HepG2 (cell line): ENCODE results near the gene RAB40C. TPM values are rescaled to one million over a fixed set of nuclear protein-coding genes. Genes with fewer than 3 reads are reported as not detected.

Source experiments
- CREB3 ChIP-seq: sonication (generic); formaldehyde crosslinking; IDR thresholded peaks from 2 replicates; pipeline ENCODE4 v1.5.0; 2020; ENCODE audit warnings: missing genetic modification reagents
- EZH2 ChIP-seq: conservative IDR thresholded peaks from 2 replicates; pipeline ENCODE4 v1.6.1; 2012; ENCODE audit warnings: mild to moderate bottlenecking, low read depth, low read length, moderate library complexity
- GATAD1 ChIP-seq: IDR thresholded peaks from 2 replicates; pipeline ENCODE4 v1.6.1; 2016; ENCODE audit warnings: missing genetic modification reagents, missing compliant biosample characterization
- KLF15 ChIP-seq: sonication (generic); formaldehyde crosslinking; IDR thresholded peaks from 2 replicates; pipeline ENCODE4 v1.8.1; 2023; ENCODE audit warnings: borderline replicate concordance, mild to moderate bottlenecking, inconsistent platforms, missing genetic modification reagents, mixed read lengths
- MAFG ChIP-seq: sonication (generic); formaldehyde crosslinking; IDR thresholded peaks from 2 replicates; pipeline ENCODE4 v1.5.1; 2020; ENCODE audit warnings: mild to moderate bottlenecking, missing genetic modification reagents
- MBNL3 ChIP-seq: fragments of 250-450 bp; sonication (Bioruptor Pico); conservative IDR thresholded peaks from 2 replicates; pipeline ENCODE4 v1.8.0; 2022; ENCODE audit warnings: mild to moderate bottlenecking, inconsistent platforms
- MYPOP ChIP-seq: sonication (generic); formaldehyde crosslinking; IDR thresholded peaks from 2 replicates; pipeline ENCODE4 v1.8.1; 2023; ENCODE audit warnings: mild to moderate bottlenecking, moderate library complexity, missing genetic modification reagents
- RARA ChIP-seq: IDR thresholded peaks from 2 replicates; pipeline ENCODE4 v1.6.1; 2016; ENCODE audit warnings: missing genetic modification reagents, missing compliant biosample characterization
- THAP11 ChIP-seq: IDR thresholded peaks from 2 replicates; pipeline ENCODE4 v1.6.1; 2016; ENCODE audit warnings: missing biosample characterization, missing genetic modification reagents
- TP53 ChIP-seq: sonication (generic); formaldehyde crosslinking; conservative IDR thresholded peaks from 2 replicates; pipeline ENCODE4 v1.4.0; 2020; ENCODE audit warnings: missing genetic modification reagents
- YEATS2 ChIP-seq: sonication (generic); formaldehyde crosslinking; IDR thresholded peaks from 2 replicates; pipeline ENCODE4 v1.4.0; 2020; ENCODE audit warnings: missing genetic modification reagents, borderline replicate concordance
- ZFY ChIP-seq: sonication (generic); formaldehyde crosslinking; IDR thresholded peaks from 2 replicates; pipeline ENCODE4 v1.4.0; 2020; ENCODE audit warnings: missing genetic modification reagents
- ZFYVE20 ChIP-seq: sonication (generic); formaldehyde crosslinking; IDR thresholded peaks from 2 replicates; pipeline ENCODE4 v1.8.0; 2023; ENCODE audit warnings: low read depth, mild to moderate bottlenecking, moderate library complexity, missing genetic modification reagents, borderline replicate concordance
- ZGPAT ChIP-seq: IDR thresholded peaks from 2 replicates; pipeline ENCODE4 v1.6.1; 2016; ENCODE audit warnings: mild to moderate bottlenecking
- ZNF143 ChIP-seq: sonication (generic); formaldehyde crosslinking; IDR thresholded peaks from 2 replicates; pipeline ENCODE4 v1.4.0; 2020; ENCODE audit warnings: missing genetic modification reagents
- ZNF20 ChIP-seq: sonication (generic); formaldehyde crosslinking; IDR thresholded peaks from 2 replicates; pipeline ENCODE4 v1.4.0; 2020; ENCODE audit warnings: mild to moderate bottlenecking, moderate library complexity, missing genetic modification reagents
- ZNF326 ChIP-seq: sonication (generic); formaldehyde crosslinking; IDR thresholded peaks from 2 replicates; pipeline ENCODE4 v1.4.0; 2020; ENCODE audit warnings: missing genetic modification reagents, borderline replicate concordance
- ZNF367 ChIP-seq: sonication (generic); formaldehyde crosslinking; IDR thresholded peaks from 2 replicates; pipeline ENCODE4 v1.4.0; 2020; ENCODE audit warnings: missing genetic modification reagents, borderline replicate concordance
- ZNF564 ChIP-seq: sonication (generic); formaldehyde crosslinking; IDR thresholded peaks from 2 replicates; pipeline ENCODE4 v1.8.1; 2023; ENCODE audit warnings: mild to moderate bottlenecking, missing genetic modification reagents
- ZNF776 ChIP-seq: sonication (generic); formaldehyde crosslinking; IDR thresholded peaks from 2 replicates; pipeline ENCODE4 v1.4.0; 2020; ENCODE audit warnings: mild to moderate bottlenecking, missing genetic modification reagents
- ZSCAN12 ChIP-seq: sonication (generic); formaldehyde crosslinking; IDR thresholded peaks from 2 replicates; pipeline ENCODE4 v1.9.0; 2021; ENCODE audit warnings: mild to moderate bottlenecking, missing genetic modification reagents
- ZXDC ChIP-seq: sonication (generic); formaldehyde crosslinking; IDR thresholded peaks from 2 replicates; pipeline ENCODE4 v1.5.0; 2020; ENCODE audit warnings: mild to moderate bottlenecking, missing genetic modification reagents
- polyA plus RNA-seq, 8 experiments: library from polyadenylated mRNA; depleted of rRNA in 3 of 8; stranded (reverse) in 7 of 8; unstranded in 1 of 8; fragments of >200 nt; fragmentation: Illumina TruSeq in 4 of 8; extraction: Trizol in 4 of 8; gene quantifications; 2 replicates each; pipeline versions ENCODE4 v1.2.1 to v1.2.3, GENCODE V29; 2011 to 2016; ENCODE audit warnings: low read depth in 4 of 8, missing spikeins in 1 of 8, mixed read lengths in 1 of 8; ENCODE audit not compliant: insufficient read depth in 1 of 8
- total RNA-seq, 5 experiments: library from RNA; depleted of rRNA; stranded (reverse); fragments of >200 nt; fragmentation: Illumina TruSeq; extraction: Trizol; gene quantifications; 2 replicates each; pipeline ENCODE4 v1.2.3, GENCODE V29; 2016; ENCODE audit warnings: low read depth in 1 of 5

The RAB40C gene
- total and polyA plus RNA-seq, 2 of the 13 experiments (the other 11 are each of a cell fraction or from before 2014, with no cell fraction given), result 7.7 to 11.5 TPM

- no peak for TF ChIP-seq EZH2
- TF ChIP-seq ZSCAN12 (CRISPR knock-in tag), result 0 out of 2 replicates have a peak, but pooled peaks have one; percentile 62
- peak; percentile 87; the same call in 1 of the 2 replicates for TF ChIP-seq ZXDC (CRISPR knock-in tag)
- peak; percentile 76 for TF ChIP-seq ZFY
- no peak for TF ChIP-seq CREB3 (CRISPR knock-in tag)
- TF ChIP-seq YEATS2, result no peak; the same call in 1 of the 2 replicates
- no peak for TF ChIP-seq ZFYVE20 (CRISPR knock-in tag)
- TF ChIP-seq TP53 (CRISPR knock-in tag), result no peak
- peak; percentile 61; the same call in 1 of the 2 replicates for TF ChIP-seq THAP11 (CRISPR knock-in tag)
- TF ChIP-seq MBNL3 (CRISPR knock-in tag), result no peak
- no peak for TF ChIP-seq ZGPAT (CRISPR knock-in tag)
- no peak for TF ChIP-seq ZNF326 (CRISPR knock-in tag)
- TF ChIP-seq ZNF367 (CRISPR knock-in tag), result no peak
- 0 out of 2 replicates have a peak, but pooled peaks have one; percentile 13 for TF ChIP-seq ZNF143 (CRISPR knock-in tag)
- TF ChIP-seq ZNF20 (CRISPR knock-in tag), result no peak
- no peak for TF ChIP-seq ZNF564 (CRISPR knock-in tag)
- TF ChIP-seq GATAD1 (CRISPR knock-in tag), result 0 out of 2 replicates have a peak, but pooled peaks have one; percentile 12
- 0 out of 2 replicates have a peak, but pooled peaks have one; percentile 36 for TF ChIP-seq ZNF776
- 0 out of 2 replicates have a peak, but pooled peaks have one; percentile 47 for TF ChIP-seq MYPOP (CRISPR knock-in tag)
- no peak for TF ChIP-seq MAFG
- peak; percentile 72 for TF ChIP-seq RARA (CRISPR knock-in tag)
- TF ChIP-seq KLF15, result 0 out of 2 replicates have a peak, but pooled peaks have one; percentile 41
These were observed 52.6 kb downstream of the RAB40C start (continued) for GRCh38 chr16:642189-643049.
